IPS-NIHi11 (cell line): Measurements from ENCODE around the gene ZP1.

ENCODE experiments used
- DNase-seq: peaks from one replicate; pipeline ENCODE4 v3.0.0; 2012; ENCODE audit warnings: mixed read lengths, low spot score

Gene ZP1

GRCh38 chr11:60844045-60844869 lies 23.1 kb upstream of the ZP1 start:
- no peak for DNase-seq

- DNase-seq = no peak
Measured at GRCh38 chr11:60844870-60845221, 22.5 kb upstream of the ZP1 start.

- DNase-seq = no peak
Measured at GRCh38 chr11:60845338-60845737, 22.0 kb upstream of the ZP1 start.

GRCh38 chr11:60847281-60847680 lies 20.1 kb upstream of the ZP1 start:
- DNase-seq = no peak

- DNase-seq = no peak
Measured at GRCh38 chr11:60847896-60848295, 19.4 kb upstream of the ZP1 start.

GRCh38 chr11:60848714-60849151 lies 18.6 kb upstream of the ZP1 start:
- DNase-seq = no peak

- DNase-seq = no peak
Measured at GRCh38 chr11:60849641-60850520, 17.5 kb upstream of the ZP1 start.

GRCh38 chr11:60851327-60852104 lies 15.8 kb upstream of the ZP1 start:
- no peak for DNase-seq

GRCh38 chr11:60852117-60852981 lies 15.0 kb upstream of the ZP1 start:
- peak; percentile 80 for DNase-seq

GRCh38 chr11:60852982-60853950 lies 14.1 kb upstream of the ZP1 start:
- no peak for DNase-seq

- DNase-seq = no peak
Measured at GRCh38 chr11:60854140-60854846, 13.0 kb upstream of the ZP1 start.

- DNase-seq = no peak
Measured at GRCh38 chr11:60854847-60855725, 12.3 kb upstream of the ZP1 start.

GRCh38 chr11:60855726-60856633 lies 11.4 kb upstream of the ZP1 start, which contains the start of gene PTGDR2:
PTGDR2 (minus strand) TSS chr11:60855950; CDS start chr11:60853722, 2,228 bp downstream.
- DNase-seq = no peak

- no peak for DNase-seq
Measured at GRCh38 chr11:60857378-60858232, 9.7 kb upstream of the ZP1 start.

- DNase-seq = no peak
Measured at GRCh38 chr11:60858236-60858635, 9.1 kb upstream of the ZP1 start.

- DNase-seq = no peak
Measured at GRCh38 chr11:60858731-60859464, 8.4 kb upstream of the ZP1 start.
